ENCODE results near the gene CIP2A.

- TF ChIP-seq CTCF (IDR thresholded peaks at IDR 0.05 in 4 of 5, conservative IDR thresholded peaks at IDR 0.05 in 1 of 5) = no peak
- TF ChIP-seq POLR2A (IDR thresholded peaks at IDR 0.05) = no peak
Observed at GRCh38 chr3:108525256-108525655, 64.0 kb downstream of the CIP2A start.

All from gastrocnemius medialis (tissue), 4 donors.